HepG2 (cell line): Measurements from ENCODE around the gene ANKK1. TPM values are rescaled to one million over a fixed set of nuclear protein-coding genes. Genes with fewer than 3 reads are reported as not detected.

Source experiments
- CEBPB ChIP-seq: IDR thresholded peaks from 2 replicates; pipeline ENCODE4 v1.6.1; 2011; ENCODE audit warnings: low read depth, low read length, improper control_type of control experiment, borderline replicate concordance
- ZBTB40 ChIP-seq, 2 experiments: fragments of 450-650 bp in 1 of 2; sonication (generic) in 1 of 2; formaldehyde crosslinking in 1 of 2; IDR thresholded peaks; 2 replicates each; pipeline versions ENCODE4 v1.6.1 to v1.8.0; 2016 to 2022; ENCODE audit warnings: antibody characterized with exemption in 1 of 2, mild to moderate bottlenecking in 1 of 2, missing genetic modification reagents in 1 of 2
- ZNF101 ChIP-seq: sonication (generic); formaldehyde crosslinking; IDR thresholded peaks from 2 replicates; pipeline ENCODE4 v1.4.0; 2020; ENCODE audit warnings: mild to moderate bottlenecking, low read depth, missing genetic modification reagents, borderline replicate concordance
- ZNF784 ChIP-seq: sonication (generic); formaldehyde crosslinking; IDR thresholded peaks from 2 replicates; pipeline ENCODE4 v1.5.1; 2020; ENCODE audit warnings: missing genetic modification reagents, mild to moderate bottlenecking, borderline replicate concordance
- polyA plus RNA-seq, 8 experiments: library from polyadenylated mRNA; depleted of rRNA in 3 of 8; stranded (reverse) in 7 of 8; unstranded in 1 of 8; fragments of >200 nt; fragmentation: Illumina TruSeq in 4 of 8; extraction: Trizol in 4 of 8; gene quantifications; 2 replicates each; pipeline versions ENCODE4 v1.2.1 to v1.2.3, GENCODE V29; 2011 to 2016; ENCODE audit warnings: low read depth in 4 of 8, missing spikeins in 1 of 8, mixed read lengths in 1 of 8; ENCODE audit not compliant: insufficient read depth in 1 of 8
- total RNA-seq, 5 experiments: library from RNA; depleted of rRNA; stranded (reverse); fragments of >200 nt; fragmentation: Illumina TruSeq; extraction: Trizol; gene quantifications; 2 replicates each; pipeline ENCODE4 v1.2.3, GENCODE V29; 2016; ENCODE audit warnings: low read depth in 1 of 5

ANKK1 gene
- total and polyA plus RNA-seq, 2 of the 13 experiments (the other 11 are each of a cell fraction or from before 2014, with no cell fraction given) = 0.04 to 0.22 TPM

GRCh38 chr11:113369411-113369810 lies 18.2 kb upstream of the ANKK1 start (continued):
- no peak for TF ChIP-seq ZBTB40 (IDR thresholded peaks at IDR 0.05)
- no peak for TF ChIP-seq ZBTB40 (CRISPR knock-in tag; IDR thresholded peaks at IDR 0.05)
- no peak for TF ChIP-seq CEBPB
- TF ChIP-seq ZNF101 (CRISPR knock-in tag) = no peak
- TF ChIP-seq ZNF784 (CRISPR knock-in tag) = no peak
